Bronchial epithelial cell (primary cell): ENCODE results near the gene ZBED4. TPM values are rescaled to one million over a fixed set of nuclear protein-coding genes. Genes with fewer than 3 reads are reported as not detected.

Source experiments
- DNase-seq: peaks from one replicate; pipeline ENCODE4 v3.0.0-alpha.2; 2010; ENCODE audit warnings: low read depth
- FAIRE-seq: peaks from 2 replicates; lab custom pipeline; 2011; peaks lifted over from hg19 to GRCh38; lab: Jason Lieb, UNC
- H3K27me3 ChIP-seq: 2 replicates; pipeline ENCODE4 v1.5.1; 2011; ENCODE audit warnings: low read length; ENCODE audit not compliant: control insufficient read depth, insufficient read depth
- H3K36me3 ChIP-seq: 2 replicates; pipeline ENCODE4 v1.5.1; 2011; ENCODE audit warnings: low read length; ENCODE audit not compliant: control insufficient read depth, insufficient read depth
- H3K4me3 ChIP-seq: 2 replicates; pipeline ENCODE4 v1.5.1; 2011; ENCODE audit warnings: mild to moderate bottlenecking, low read depth, low read length, control low read depth
- CTCF ChIP-seq: IDR thresholded peaks from 2 replicates; pipeline ENCODE4 v1.5.1; 2011; ENCODE audit warnings: mild to moderate bottlenecking, moderate library complexity, low read length, control low read depth, inconsistent platforms; ENCODE audit not compliant: insufficient read depth, severe bottlenecking
- total RNA-seq: library from RNA; depleted of rRNA; stranded (reverse); fragments of >200 nt; gene quantifications from 2 replicates; pipeline ENCODE4 v1.2.1, GENCODE V29; 2014

Gene ZBED4
- 14.0 and 15.7 TPM in 2 replicates for total RNA-seq

- TF ChIP-seq CTCF: no peak
- H3K36me3 ChIP-seq: no peaks in the 10 kb centered on the region
- peak within 1 kb of the TSS; percentile 83 for H3K4me3 ChIP-seq
- peaks cover 10% of the 10 kb centered on the region for H3K27me3 ChIP-seq
- DNase-seq: peak; percentile 84
- FAIRE-seq: no peak
These were observed at the start of gene ZBED4 for GRCh38 chr22:49852898-49853894. Gene ZBED4, plus strand, starts transcription at chr22:49853844. Its CDS starts 29,819 bp downstream, at chr22:49883663.

GRCh38 chr22:49807129-49807528 is 46.5 kb upstream of the ZBED4 start:
- Histone ChIP-seq H3K4me3 (no peak overlapping the region), H3K27me3 (no peaks in the 10 kb centered on the region), H3K36me3 (peaks cover 20% of the 10 kb centered on the region)
- no peak for TF ChIP-seq CTCF
- no peak for DNase-seq
- FAIRE-seq: no peak

DNA sequence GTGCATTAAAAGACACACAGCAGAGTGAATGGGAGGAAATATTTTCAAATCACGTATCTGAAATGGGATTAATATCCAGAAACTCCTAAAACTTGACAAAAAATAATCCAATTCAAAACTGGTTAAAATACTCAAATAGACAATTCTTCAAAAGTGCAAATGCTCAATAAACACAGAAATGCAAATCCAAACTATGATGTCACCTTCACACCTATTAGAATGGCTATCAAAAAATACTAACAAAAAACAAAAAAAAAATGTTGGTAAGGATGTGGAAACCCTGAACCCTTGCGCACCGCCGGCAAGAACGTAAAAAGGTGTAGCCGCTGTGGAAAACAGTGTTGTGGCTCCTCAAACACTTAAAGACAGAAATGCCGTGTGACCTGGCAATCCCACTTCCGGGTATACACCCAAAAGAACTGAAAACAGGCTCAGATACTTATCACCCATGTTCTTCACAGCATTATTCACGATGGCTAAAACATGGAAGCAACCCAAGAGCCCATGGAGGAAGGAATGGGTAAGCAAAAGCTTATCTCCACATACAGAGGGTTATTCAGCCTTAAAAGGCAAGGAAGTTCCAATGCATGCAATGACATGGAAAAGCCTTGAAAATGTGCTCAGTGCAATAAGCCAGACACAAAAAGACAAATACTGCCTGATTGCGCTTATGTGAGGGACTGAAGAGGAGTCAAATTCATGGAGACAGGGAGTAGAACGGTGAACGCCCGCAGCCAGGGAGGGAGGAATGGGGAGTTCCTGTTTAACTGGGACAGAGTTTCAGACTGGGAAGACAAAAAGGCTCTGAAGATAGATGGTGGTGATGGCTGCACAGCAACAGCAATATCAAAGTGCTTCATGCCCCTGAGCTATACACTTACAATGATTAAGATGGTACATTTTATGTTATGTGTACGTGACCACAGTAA is 45.6 kb upstream of the ZBED4 start:
- no peak overlapping the region for H3K4me3 ChIP-seq
- H3K27me3 ChIP-seq: no peaks in the 10 kb centered on the region
- no peak for DNase-seq
- TF ChIP-seq CTCF: no peak
- FAIRE-seq: no peak
- H3K36me3 ChIP-seq: peaks cover 16% of the 10 kb centered on the region

GRCh38 chr22:49810363-49811019 is 43.2 kb upstream of the ZBED4 start:
- Histone ChIP-seq H3K27me3 (no peaks in the 10 kb centered on the region), H3K4me3 (no peak overlapping the region), H3K36me3 (peaks cover 7% of the 10 kb centered on the region)
- no peak for FAIRE-seq
- no peak for TF ChIP-seq CTCF
- DNase-seq: no peak

DNA sequence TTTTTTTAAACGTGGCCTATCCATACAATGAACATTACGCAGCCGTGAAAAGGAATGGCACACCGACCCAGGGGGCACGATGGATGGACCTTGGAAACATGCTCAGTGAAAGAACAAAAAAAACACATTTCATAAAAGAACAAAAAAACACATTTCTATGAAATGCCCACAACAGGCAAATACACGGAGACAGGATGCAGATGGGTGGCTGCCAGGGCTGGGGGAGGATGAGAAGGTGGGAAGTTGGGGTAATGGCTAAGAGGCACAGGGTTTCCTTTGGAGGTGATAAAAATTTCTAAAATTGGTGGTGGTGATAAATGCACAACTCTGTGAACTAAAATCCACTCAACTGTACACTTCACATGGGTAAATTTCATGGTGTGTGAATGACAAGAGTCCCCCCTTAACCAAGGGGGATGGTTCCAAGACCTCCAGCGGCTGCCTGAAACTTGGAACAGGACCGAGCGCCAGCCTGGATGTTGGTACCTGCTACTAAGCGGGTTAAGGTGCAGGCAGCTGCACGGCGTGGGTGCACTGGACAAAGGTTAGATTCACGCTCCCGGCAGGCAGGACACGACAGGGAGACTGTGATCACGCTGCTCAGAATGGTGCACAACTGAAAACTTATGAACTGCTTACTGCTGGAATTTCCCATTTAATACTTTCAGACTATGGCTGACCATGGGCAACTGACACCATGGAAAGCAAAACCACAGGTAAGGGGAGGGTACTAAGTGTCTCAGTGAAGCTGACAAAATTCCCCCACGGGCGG is 42.4 kb upstream of the ZBED4 start:
- Histone ChIP-seq H3K4me3 (no peak overlapping the region), H3K36me3 (peaks cover 10% of the 10 kb centered on the region), H3K27me3 (no peaks in the 10 kb centered on the region)
- no peak for TF ChIP-seq CTCF
- FAIRE-seq (no peak), DNase-seq (no peak)
